ENCODE results near the gene PITPNC1.

PITPNC1 gene

DNA sequence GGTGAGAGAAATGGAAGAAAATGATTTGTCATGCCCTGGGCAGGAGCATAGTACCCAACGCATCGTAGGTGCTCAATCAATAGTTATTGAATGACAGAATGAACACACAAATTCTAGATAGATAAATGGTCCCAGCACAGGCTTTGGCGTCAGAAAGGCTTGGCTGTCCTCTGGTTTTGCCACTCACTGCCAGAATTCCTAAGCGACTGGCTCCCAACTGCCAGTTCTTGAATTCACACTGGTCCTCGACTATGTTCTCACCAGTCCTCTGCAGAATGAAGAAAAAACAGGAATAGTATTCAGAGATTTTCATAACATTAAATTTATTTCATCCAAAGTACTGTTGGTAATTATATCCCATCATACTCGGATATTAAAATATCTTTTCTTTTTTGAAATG lies 177.6 kb downstream of the PITPNC1 start:
- H3K27me3 ChIP-seq (ENCODE audit: control insufficient read depth in 1 of 2, insufficient read depth in 2 of 2, low read length in 2 of 2): no peaks in the 10 kb centered on the region
- peaks cover 3 to 5% of the 10 kb centered on the region in 2 donors for H3K9me3 ChIP-seq (ENCODE audit: control insufficient read depth in 2 of 2, low read length in 2 of 2)
- H3K36me3 ChIP-seq (ENCODE audit: control insufficient read depth in 2 of 2, insufficient read depth in 2 of 2, low read length in 2 of 2): no peaks in the 10 kb centered on the region
- H3K27ac ChIP-seq (ENCODE audit: low read length): no peak overlapping the region
- H3K9ac ChIP-seq (ENCODE audit: low read length in 2 of 2): no peak overlapping the region
- H3K4me3 ChIP-seq (ENCODE audit: low read length in 2 of 2): no peak overlapping the region
- H3K4me1 ChIP-seq (ENCODE audit: control insufficient read depth, insufficient read depth, low read length): no peaks in the 10 kb centered on the region

DNA sequence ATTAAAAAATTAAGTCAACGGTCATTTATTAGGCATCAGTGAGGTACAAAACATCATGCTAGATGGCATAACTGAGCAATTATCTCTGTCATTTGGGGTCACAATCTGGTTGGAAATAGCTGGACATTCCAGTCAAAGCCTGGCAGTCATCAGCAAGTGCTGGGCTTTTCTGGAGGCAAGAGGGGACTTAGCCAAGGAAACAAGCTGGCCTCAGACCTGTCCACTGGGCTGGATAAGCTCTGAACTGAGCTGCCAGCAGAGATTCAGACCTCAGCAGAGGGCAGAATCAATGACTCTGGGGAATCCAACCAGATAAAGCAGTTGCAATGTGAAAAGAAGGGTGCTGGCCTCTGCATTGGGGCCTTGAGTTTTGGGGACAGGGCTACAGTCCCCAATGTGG lies 178.8 kb downstream of the PITPNC1 start:
- Histone ChIP-seq H3K4me3 (ENCODE audit: low read length in 2 of 2) (no peak overlapping the region), H3K36me3 (ENCODE audit: control insufficient read depth in 2 of 2, insufficient read depth in 2 of 2, low read length in 2 of 2) (no peaks in the 10 kb centered on the region), H3K9me3 (ENCODE audit: control insufficient read depth in 2 of 2, low read length in 2 of 2) (peaks cover 3 to 5% of the 10 kb centered on the region in 2 donors), H3K4me1 (ENCODE audit: control insufficient read depth, insufficient read depth, low read length) (no peaks in the 10 kb centered on the region), H3K27me3 (ENCODE audit: control insufficient read depth in 1 of 2, insufficient read depth in 2 of 2, low read length in 2 of 2) (no peaks in the 10 kb centered on the region), H3K9ac (ENCODE audit: low read length in 2 of 2) (no peak overlapping the region), H3K27ac (ENCODE audit: low read length) (no peak overlapping the region)

DNA sequence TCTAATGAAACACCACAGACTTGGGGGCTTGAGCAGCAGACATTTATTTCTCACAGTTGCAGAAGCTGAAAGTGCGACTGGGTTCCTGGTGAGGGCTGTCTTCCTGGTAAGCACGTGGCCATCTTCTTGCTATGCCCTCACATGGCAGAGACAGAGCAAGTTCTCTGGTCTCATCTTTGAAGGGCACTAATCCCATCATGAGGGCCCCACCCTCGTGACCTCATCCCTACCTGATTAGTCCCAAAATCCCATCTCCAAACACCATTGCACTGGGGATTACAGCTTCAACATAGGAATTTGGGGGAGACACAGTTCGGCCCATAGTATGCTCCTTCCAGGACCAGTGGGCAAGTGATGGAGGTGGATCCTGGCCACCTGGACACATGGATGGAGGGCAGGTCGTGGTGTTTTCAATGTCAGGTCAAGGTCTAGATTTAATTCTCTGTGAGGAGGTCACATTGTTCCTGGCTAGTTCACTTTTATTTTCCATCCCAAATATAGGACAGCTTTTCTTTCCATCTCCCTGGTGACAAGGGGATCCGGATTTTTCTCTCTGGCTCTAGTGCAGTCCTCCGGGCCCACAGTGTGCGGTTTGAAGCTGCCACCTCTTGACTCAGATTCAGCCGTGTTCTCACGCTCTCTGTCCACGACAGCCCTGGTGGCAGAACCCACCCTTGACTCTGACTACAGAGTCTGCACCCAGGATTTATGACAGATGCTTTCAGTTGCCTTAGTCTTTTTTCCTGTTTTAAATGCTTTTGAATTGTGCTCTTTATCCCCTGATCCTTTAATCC lies 180.2 kb downstream of the PITPNC1 start:
- Histone ChIP-seq H3K27ac (ENCODE audit: low read length) (no peak overlapping the region), H3K9me3 (ENCODE audit: control insufficient read depth in 2 of 2, low read length in 2 of 2) (peaks cover 3 to 5% of the 10 kb centered on the region in 2 donors), H3K9ac (ENCODE audit: low read length in 2 of 2) (no peak overlapping the region), H3K4me3 (ENCODE audit: low read length in 2 of 2) (no peak overlapping the region), H3K27me3 (ENCODE audit: control insufficient read depth in 1 of 2, insufficient read depth in 2 of 2, low read length in 2 of 2) (no peaks in the 10 kb centered on the region), H3K36me3 (ENCODE audit: control insufficient read depth in 2 of 2, insufficient read depth in 2 of 2, low read length in 2 of 2) (no peaks in the 10 kb centered on the region), H3K4me1 (ENCODE audit: control insufficient read depth, insufficient read depth, low read length) (no peaks in the 10 kb centered on the region)

DNA sequence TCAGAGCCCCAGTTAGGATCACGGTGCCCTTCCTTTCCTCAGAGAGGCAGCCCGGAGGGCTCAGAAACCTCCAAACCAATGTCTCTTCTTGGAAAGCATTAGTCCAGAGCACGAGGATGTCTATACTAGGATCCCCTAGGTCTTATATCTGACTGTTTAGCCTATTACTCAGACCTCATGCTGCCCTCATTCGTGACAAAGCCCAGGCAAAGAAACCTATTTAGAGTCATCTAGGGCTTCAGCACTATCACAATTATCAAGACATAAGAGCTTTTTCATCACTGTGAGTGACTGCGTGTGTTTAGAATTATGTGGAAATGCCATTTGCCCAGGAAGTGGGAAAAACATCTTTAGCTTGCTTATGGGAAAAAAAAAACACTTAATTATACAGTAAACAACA lies 180.8 kb downstream of the PITPNC1 start:
- H3K4me3 ChIP-seq (ENCODE audit: low read length in 2 of 2): no peak overlapping the region
- no peaks in the 10 kb centered on the region for H3K4me1 ChIP-seq (ENCODE audit: control insufficient read depth, insufficient read depth, low read length)
- H3K9ac ChIP-seq (ENCODE audit: low read length in 2 of 2): no peak overlapping the region
- H3K27ac ChIP-seq (ENCODE audit: low read length): no peak overlapping the region
- peaks cover 3 to 5% of the 10 kb centered on the region in 2 donors for H3K9me3 ChIP-seq (ENCODE audit: control insufficient read depth in 2 of 2, low read length in 2 of 2)
- H3K36me3 ChIP-seq (ENCODE audit: control insufficient read depth in 2 of 2, insufficient read depth in 2 of 2, low read length in 2 of 2): no peaks in the 10 kb centered on the region
- no peaks in the 10 kb centered on the region for H3K27me3 ChIP-seq (ENCODE audit: control insufficient read depth in 1 of 2, insufficient read depth in 2 of 2, low read length in 2 of 2)

GRCh38 chr17:67558740-67559380 lies 181.8 kb downstream of the PITPNC1 start:
- Histone ChIP-seq H3K36me3 (ENCODE audit: control insufficient read depth in 2 of 2, insufficient read depth in 2 of 2, low read length in 2 of 2) (no peaks in the 10 kb centered on the region), H3K9me3 (ENCODE audit: control insufficient read depth in 2 of 2, low read length in 2 of 2) (peaks cover 3 to 5% of the 10 kb centered on the region in 2 donors), H3K4me3 (ENCODE audit: low read length in 2 of 2) (no peak overlapping the region), H3K4me1 (ENCODE audit: control insufficient read depth, insufficient read depth, low read length) (no peaks in the 10 kb centered on the region), H3K9ac (ENCODE audit: low read length in 2 of 2) (no peak overlapping the region), H3K27ac (ENCODE audit: low read length) (no peak overlapping the region), H3K27me3 (ENCODE audit: control insufficient read depth in 1 of 2, insufficient read depth in 2 of 2, low read length in 2 of 2) (no peaks in the 10 kb centered on the region)

GRCh38 chr17:67559381-67559966 lies 182.4 kb downstream of the PITPNC1 start:
- Histone ChIP-seq H3K9me3 (ENCODE audit: control insufficient read depth in 2 of 2, low read length in 2 of 2) (peaks cover 3 to 5% of the 10 kb centered on the region in 2 donors), H3K4me1 (ENCODE audit: control insufficient read depth, insufficient read depth, low read length) (no peaks in the 10 kb centered on the region), H3K27ac (ENCODE audit: low read length) (no peak overlapping the region), H3K27me3 (ENCODE audit: control insufficient read depth in 1 of 2, insufficient read depth in 2 of 2, low read length in 2 of 2) (no peaks in the 10 kb centered on the region), H3K36me3 (ENCODE audit: control insufficient read depth in 2 of 2, insufficient read depth in 2 of 2, low read length in 2 of 2) (no peaks in the 10 kb centered on the region), H3K4me3 (ENCODE audit: low read length in 2 of 2) (no peak overlapping the region), H3K9ac (ENCODE audit: low read length in 2 of 2) (no peak overlapping the region)

DNA sequence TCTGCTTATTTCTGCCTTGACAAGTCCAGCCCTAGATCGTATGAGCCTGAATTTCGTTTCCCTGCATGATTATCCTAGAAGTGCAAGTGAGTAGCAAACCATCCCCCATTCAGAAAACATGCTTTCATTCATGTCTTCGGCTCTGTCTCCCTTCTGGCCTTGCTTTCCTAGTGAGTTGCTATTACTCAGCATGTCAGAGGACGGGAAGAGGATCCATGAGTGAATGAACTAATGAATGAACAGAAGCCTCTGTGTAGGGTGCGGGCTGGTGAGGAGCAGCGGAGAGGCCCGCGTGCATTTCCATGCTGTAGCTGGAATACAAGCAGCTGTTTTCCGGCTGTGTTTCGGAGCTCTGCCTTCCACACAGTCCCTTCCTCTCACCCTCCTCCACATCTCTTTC lies 184.9 kb downstream of the PITPNC1 start:
- Histone ChIP-seq H3K9me3 (ENCODE audit: control insufficient read depth in 2 of 2, low read length in 2 of 2) (peaks cover 0 to 3% of the 10 kb centered on the region in 2 donors), H3K27ac (ENCODE audit: low read length) (no peak overlapping the region), H3K4me1 (ENCODE audit: control insufficient read depth, insufficient read depth, low read length) (no peaks in the 10 kb centered on the region), H3K27me3 (ENCODE audit: control insufficient read depth in 1 of 2, insufficient read depth in 2 of 2, low read length in 2 of 2) (no peaks in the 10 kb centered on the region), H3K36me3 (ENCODE audit: control insufficient read depth in 2 of 2, insufficient read depth in 2 of 2, low read length in 2 of 2) (no peaks in the 10 kb centered on the region), H3K9ac (ENCODE audit: low read length in 2 of 2) (no peak overlapping the region), H3K4me3 (ENCODE audit: low read length in 2 of 2) (no peak overlapping the region)

GRCh38 chr17:67563692-67564228 lies 186.7 kb downstream of the PITPNC1 start:
- Histone ChIP-seq H3K27ac (ENCODE audit: low read length) (no peak overlapping the region), H3K4me3 (ENCODE audit: low read length in 2 of 2) (no peak overlapping the region), H3K9me3 (ENCODE audit: control insufficient read depth in 2 of 2, low read length in 2 of 2) (no peaks in the 10 kb centered on the region), H3K4me1 (ENCODE audit: control insufficient read depth, insufficient read depth, low read length) (no peaks in the 10 kb centered on the region), H3K27me3 (ENCODE audit: control insufficient read depth in 1 of 2, insufficient read depth in 2 of 2, low read length in 2 of 2) (no peaks in the 10 kb centered on the region), H3K36me3 (ENCODE audit: control insufficient read depth in 2 of 2, insufficient read depth in 2 of 2, low read length in 2 of 2) (no peaks in the 10 kb centered on the region), H3K9ac (ENCODE audit: low read length in 2 of 2) (no peak overlapping the region)

DNA sequence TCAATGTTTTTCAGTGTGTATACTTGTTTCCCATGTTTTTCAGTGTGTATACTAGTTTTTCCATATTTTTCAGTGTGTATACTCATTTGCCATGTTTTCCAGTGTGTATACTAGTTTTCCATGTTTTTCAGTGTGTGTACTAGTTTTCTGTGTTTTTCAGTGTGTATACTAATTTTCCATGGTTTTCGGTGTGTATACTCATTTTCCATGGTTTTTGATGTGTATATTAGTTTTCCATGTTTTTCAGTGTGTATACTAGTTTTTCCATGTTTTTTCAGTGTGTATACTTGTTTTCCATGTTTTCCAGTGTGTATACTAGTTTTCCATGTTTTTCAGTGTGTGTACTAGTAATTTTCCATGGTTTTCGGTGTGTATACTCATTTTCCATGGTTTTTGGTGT lies 188.0 kb downstream of the PITPNC1 start:
- Histone ChIP-seq H3K4me3 (ENCODE audit: low read length in 2 of 2) (no peak overlapping the region), H3K4me1 (ENCODE audit: control insufficient read depth, insufficient read depth, low read length) (no peaks in the 10 kb centered on the region), H3K9ac (ENCODE audit: low read length in 2 of 2) (no peak overlapping the region), H3K27me3 (ENCODE audit: control insufficient read depth in 1 of 2, insufficient read depth in 2 of 2, low read length in 2 of 2) (no peaks in the 10 kb centered on the region), H3K9me3 (ENCODE audit: control insufficient read depth in 2 of 2, low read length in 2 of 2) (no peaks in the 10 kb centered on the region), H3K36me3 (ENCODE audit: control insufficient read depth in 2 of 2, insufficient read depth in 2 of 2, low read length in 2 of 2) (no peaks in the 10 kb centered on the region), H3K27ac (ENCODE audit: low read length) (no peak overlapping the region)

DNA sequence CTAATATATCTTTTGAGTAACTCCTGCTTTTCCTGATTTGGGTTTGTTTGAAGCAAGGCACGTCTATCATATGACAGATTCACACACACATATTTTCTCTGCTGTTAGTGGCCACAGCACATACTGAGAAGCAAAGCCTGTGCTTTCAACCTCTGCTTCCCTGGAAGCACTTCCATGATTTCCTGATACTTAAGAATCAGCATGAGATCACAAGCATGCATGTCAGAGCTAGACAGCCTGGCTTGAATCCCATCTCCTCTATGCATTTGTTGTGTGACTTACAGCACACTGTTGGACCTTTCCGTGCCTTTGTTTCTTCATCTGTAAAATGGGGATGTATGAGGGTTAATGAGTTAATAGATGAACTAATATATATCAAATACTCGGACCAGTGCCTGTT lies 189.6 kb downstream of the PITPNC1 start:
- H3K9me3 ChIP-seq (ENCODE audit: control insufficient read depth in 2 of 2, low read length in 2 of 2): no peaks in the 10 kb centered on the region
- H3K27ac ChIP-seq (ENCODE audit: low read length): no peak overlapping the region
- H3K9ac ChIP-seq (ENCODE audit: low read length in 2 of 2): no peak overlapping the region
- no peak overlapping the region for H3K4me3 ChIP-seq (ENCODE audit: low read length in 2 of 2)
- H3K27me3 ChIP-seq (ENCODE audit: control insufficient read depth in 1 of 2, insufficient read depth in 2 of 2, low read length in 2 of 2): no peaks in the 10 kb centered on the region
- H3K4me1 ChIP-seq (ENCODE audit: control insufficient read depth, insufficient read depth, low read length): no peaks in the 10 kb centered on the region
- no peaks in the 10 kb centered on the region for H3K36me3 ChIP-seq (ENCODE audit: control insufficient read depth in 2 of 2, insufficient read depth in 2 of 2, low read length in 2 of 2)

Measured in stomach smooth muscle (tissue), 2 donors.